ENCODE results near the gene ABHD3. TPM values are rescaled to one million over a fixed set of nuclear protein-coding genes. Genes with fewer than 3 reads are reported as not detected.
A peak's percentile ranks its signal among the peaks of the same experiment; 100 is the strongest.

Gene ABHD3
- total and polyA plus RNA-seq, 2 of the 8 experiments (the other 6 are each of a cell fraction or from before 2014, with no cell fraction given) = 8.4 to 12.1 TPM

DNA sequence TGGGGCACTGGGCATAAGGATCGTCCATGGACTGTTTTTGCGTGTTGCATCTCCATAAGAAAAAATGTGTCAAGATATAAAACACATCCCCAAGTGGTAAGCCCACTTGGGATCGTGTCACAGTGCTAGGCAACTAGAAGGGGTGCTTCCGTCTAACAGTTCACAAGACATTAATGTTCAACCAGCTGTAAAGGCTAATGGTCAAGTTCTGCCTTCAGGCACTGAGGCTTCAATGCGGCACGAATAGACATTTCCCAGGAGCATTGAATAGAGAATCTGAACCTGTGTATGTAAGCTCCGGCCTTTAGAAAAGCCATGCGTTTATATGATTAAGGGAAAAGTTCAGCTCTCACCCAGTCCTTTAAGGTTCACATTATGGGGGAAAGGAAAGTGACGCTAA lies 42.0 kb downstream of the ABHD3 start:
- Histone ChIP-seq H3K79me1 (ENCODE audit: low read depth, low read length) (no peaks in the 10 kb centered on the region), H4K20me1 (replicated peaks in 1 of 2; ENCODE audit: control insufficient read depth in 1 of 2, insufficient read depth in 2 of 2, low read length in 2 of 2) (no peaks in the 10 kb centered on the region), H2BK120ac (replicated peaks; ENCODE audit: low read depth, low read length) (no peak overlapping the region), H2BK20ac (ENCODE audit: low read length) (no peak overlapping the region), H4K5ac (ENCODE audit: insufficient read length, low read depth, low read length) (no peak overlapping the region), H2BK12ac (ENCODE audit: low read depth, low read length) (no peak overlapping the region), H2BK15ac (ENCODE audit: low read length) (no peak overlapping the region), H4K91ac (replicated peaks; ENCODE audit: insufficient read length, low read length) (no peak overlapping the region), H3K56ac (replicated peaks; ENCODE audit: insufficient read length, low read depth, low read length) (no peak overlapping the region), H3K9me3 (ENCODE audit: insufficient read depth in 2 of 2, low read depth in 1 of 2, low read length in 1 of 2) (no peaks in the 10 kb centered on the region), H3K18ac (ENCODE audit: extremely low read depth, low read length) (no peak overlapping the region), H3K4me3 (ENCODE audit: extremely low read depth in 1 of 4, insufficient read depth in 2 of 4, low read depth in 3 of 4, low read length in 4 of 4) (no peak overlapping the region), H3K4me2 (ENCODE audit: insufficient read depth in 1 of 2, low read depth in 2 of 2, low read length in 2 of 2) (no peak overlapping the region), H3K23ac (ENCODE audit: insufficient read length) (no peak overlapping the region), H3K9ac (replicated peaks in 1 of 4; ENCODE audit: extremely low read depth in 1 of 4, low read depth in 3 of 4, low read length in 3 of 4) (no peak overlapping the region), H3K14ac (ENCODE audit: insufficient read length) (no peak overlapping the region), H3K36me3 (ENCODE audit: control insufficient read depth in 2 of 4, insufficient read depth in 4 of 4, low read length in 3 of 4) (0 out of 8 replicates have a peak, but pooled peaks cover 0 to 3% (median 0%) of the 10 kb centered on the region in 4 experiments), H2BK5ac (ENCODE audit: low read depth, low read length) (no peak overlapping the region), H2AK5ac (ENCODE audit: low read depth, low read length) (no peak overlapping the region), H3K4me1 (replicated peaks in 1 of 4; ENCODE audit: control insufficient read depth in 3 of 4, insufficient read depth in 4 of 4, low read length in 3 of 4) (no peaks in the 10 kb centered on the region), H2AFZ (ENCODE audit: low read length) (no peak overlapping the region), H3K27ac (ENCODE audit: low read depth, low read length) (no peak overlapping the region), H3K23me2 (ENCODE audit: low read depth, low read length) (no peaks in the 10 kb centered on the region), H3K4ac (replicated peaks; ENCODE audit: insufficient read length, low read depth, low read length) (no peak overlapping the region), H4K8ac (ENCODE audit: extremely low read depth, insufficient read depth, low read length) (no peak overlapping the region), H3K79me2 (ENCODE audit: control insufficient read depth in 1 of 2, insufficient read depth in 2 of 2, low read length in 2 of 2) (no peaks in the 10 kb centered on the region), H3K27me3 (replicated peaks in 1 of 4; ENCODE audit: control insufficient read depth in 3 of 4, extremely low read depth in 1 of 4, insufficient read depth in 3 of 4, low read length in 3 of 4) (no peaks in the 10 kb centered on the region)
- peak in 1 of 2 experiments; percentile 32 for DNase-seq (ENCODE audit: low read depth in 1 of 2, low spot score in 2 of 2)
- CTCF ChIA-PET (ENCODE audit: partially characterized antibody) = interaction anchor here (0.9 to 1.5 kb wide), 2 partner anchors 13 to 50 kb away, joined by 3 to 4 read pairs; partner anchors contain the start of gene SNRPD1
- WGBS, 2 experiments (ENCODE audit: extremely low coverage in 1 of 2, insufficient coverage in 1 of 2, insufficient read length in 1 of 2, insufficient replicate concordance in 2 of 2, low coverage in 1 of 2, low lambda C conversion rate in 2 of 2, missing lambda C conversion rate in 1 of 2) = 94% methylated on average over 9 of the region's 9 CpGs; no CpG with 5 or more reads in 1 of the 2 experiments
- POLR2A ChIA-PET (ENCODE audit: partially characterized antibody) = interaction anchor here (0.5 to 1.4 kb wide), 3 partner anchors 15 to 102 kb away, joined by 3 read pairs; no protein-coding TSS in a partner anchor
- FAIRE-seq = no peak
- TF ChIP-seq CREB1 (IDR thresholded peaks at IDR 0.05) = no peak

Data from H1 (cell line).